Measurements from ENCODE around the gene PCDHB16.
"Not testable (repeated sequence)": the region's sequence is repeated elsewhere in the genome, so short reads cannot be mapped to it uniquely, and the experiment has no call there.

Gene PCDHB16

GRCh38 chr5:141155540-141156374 is 26.4 kb upstream of the PCDHB16 start:
- TF ChIP-seq CTCF (IDR thresholded peaks at IDR 0.05; ENCODE audit: low read depth, low read length) (peak; percentile 14; the same call in 1 of the 2 replicates), EZH2phosphoT487 (IDR thresholded peaks at IDR 0.05; ENCODE audit: low read depth) (no peak)
- Histone ChIP-seq H3K9me3 (ENCODE audit: insufficient read depth, low read length) (no peaks in the 10 kb centered on the region), H4K20me1 (ENCODE audit: insufficient read depth, low read length) (no peaks in the 10 kb centered on the region), H3K27me3 (ENCODE audit: low read depth, low read length) (no peaks in the 10 kb centered on the region), H3K4me3 (ENCODE audit: low read length) (no peak overlapping the region), H2AFZ (ENCODE audit: low read depth, low read length) (no peak overlapping the region), H3K4me2 (ENCODE audit: low read length) (no peak overlapping the region), H3K27ac (ENCODE audit: low read length) (no peak overlapping the region), H3K79me2 (ENCODE audit: low read length) (no peaks in the 10 kb centered on the region), H3K36me3 (replicated peaks; ENCODE audit: low read depth, low read length) (no peaks in the 10 kb centered on the region), H3K9ac (ENCODE audit: low read length) (no peak overlapping the region), H3K4me1 (ENCODE audit: low read length) (no peaks in the 10 kb centered on the region)

GRCh38 chr5:141157356-141157755 is 24.8 kb upstream of the PCDHB16 start:
- not testable (repeated sequence) for H3K9me3 ChIP-seq (ENCODE audit: insufficient read depth, low read length); H3K27me3 ChIP-seq (ENCODE audit: low read depth, low read length); H3K4me1 ChIP-seq (ENCODE audit: low read length); H3K9ac ChIP-seq (ENCODE audit: low read length); H3K79me2 ChIP-seq (ENCODE audit: low read length); H4K20me1 ChIP-seq (ENCODE audit: insufficient read depth, low read length); H3K27ac ChIP-seq (ENCODE audit: low read length); H3K36me3 ChIP-seq (replicated peaks; ENCODE audit: low read depth, low read length); H3K4me2 ChIP-seq (ENCODE audit: low read length); H2AFZ ChIP-seq (ENCODE audit: low read depth, low read length); H3K4me3 ChIP-seq (ENCODE audit: low read length)

GRCh38 chr5:141157901-141158300 is 24.3 kb upstream of the PCDHB16 start:
- not testable (repeated sequence) for H3K27ac ChIP-seq (ENCODE audit: low read length)

GRCh38 chr5:141172381-141173204 is 9.6 kb upstream of the PCDHB16 start, which contains the start of gene PCDHB7:
PCDHB7 (plus strand) TSS chr5:141172644; CDS start chr5:141172836, 192 bp downstream.
- Histone ChIP-seq H3K4me1 (ENCODE audit: low read length) (peaks cover 3% of the 10 kb centered on the region; the same call in 1 of the 2 replicates), H4K20me1 (ENCODE audit: insufficient read depth, low read length) (no peaks in the 10 kb centered on the region), H3K36me3 (replicated peaks; ENCODE audit: low read depth, low read length) (no peaks in the 10 kb centered on the region), H3K27me3 (ENCODE audit: low read depth, low read length) (no peaks in the 10 kb centered on the region), H3K9me3 (ENCODE audit: insufficient read depth, low read length) (no peaks in the 10 kb centered on the region), H2AFZ (ENCODE audit: low read depth, low read length) (peak within 1 kb of the TSS; percentile 93), H3K4me3 (ENCODE audit: low read length) (peak within 1 kb of the TSS; percentile 79), H3K4me2 (ENCODE audit: low read length) (peak within 1 kb of the TSS; percentile 86), H3K79me2 (ENCODE audit: low read length) (no peaks in the 10 kb centered on the region), H3K9ac (ENCODE audit: low read length) (peak within 1 kb of the TSS; percentile 39; the same call in 1 of the 2 replicates), H3K27ac (ENCODE audit: low read length) (no peak within 1 kb of the TSS)
- TF ChIP-seq CTCF (IDR thresholded peaks at IDR 0.05; ENCODE audit: low read depth, low read length) = peak; percentile 76
- TF ChIP-seq EZH2phosphoT487 (IDR thresholded peaks at IDR 0.05; ENCODE audit: low read depth) = no peak

More at GRCh38 chr5:141157901-141158300, 24.3 kb upstream of the PCDHB16 start:
- not testable (repeated sequence) for H3K27me3 ChIP-seq (ENCODE audit: low read depth, low read length); H3K4me3 ChIP-seq (ENCODE audit: low read length); H4K20me1 ChIP-seq (ENCODE audit: insufficient read depth, low read length); H2AFZ ChIP-seq (ENCODE audit: low read depth, low read length); H3K9ac ChIP-seq (ENCODE audit: low read length); H3K36me3 ChIP-seq (replicated peaks; ENCODE audit: low read depth, low read length); H3K4me2 ChIP-seq (ENCODE audit: low read length); H3K9me3 ChIP-seq (ENCODE audit: insufficient read depth, low read length); H3K79me2 ChIP-seq (ENCODE audit: low read length); H3K4me1 ChIP-seq (ENCODE audit: low read length)

GRCh38 chr5:141174291-141175104 is 7.7 kb upstream of the PCDHB16 start:
- H3K36me3 ChIP-seq (replicated peaks; ENCODE audit: low read depth, low read length); H3K4me3 ChIP-seq (ENCODE audit: low read length); H2AFZ ChIP-seq (ENCODE audit: low read depth, low read length); H3K9me3 ChIP-seq (ENCODE audit: insufficient read depth, low read length); H3K27ac ChIP-seq (ENCODE audit: low read length); H4K20me1 ChIP-seq (ENCODE audit: insufficient read depth, low read length); H3K9ac ChIP-seq (ENCODE audit: low read length); H3K27me3 ChIP-seq (ENCODE audit: low read depth, low read length); H3K4me2 ChIP-seq (ENCODE audit: low read length); H3K4me1 ChIP-seq (ENCODE audit: low read length); H3K79me2 ChIP-seq (ENCODE audit: low read length): not testable (repeated sequence)

Measured in OCI-LY3 (cell line).